GM12878 (cell line): ENCODE data around the gene PI4KA. TPM values are rescaled to one million over a fixed set of nuclear protein-coding genes. Genes with fewer than 3 reads are reported as not detected.
"Not testable (repeated sequence)": the region's sequence is repeated elsewhere in the genome, so short reads cannot be mapped to it uniquely, and the experiment has no call there.

ENCODE experiments used
- ATAC-seq: fragments of 200-7000 bp; cut with Tn5 transposase; 3 replicates; pipeline ENCODE4 v1.9.1; 2020; ENCODE audit warnings: mild to moderate bottlenecking, moderate library complexity
- BruUV-seq: library from RNA; stranded (reverse); fragments of 400-500 nt; replicated peaks from 2 replicates; lab custom pipeline; 2021; lab: Mats Ljungman, UMichigan
- CTCF ChIA-PET: fragments of 300-600 bp; sonication (Branson Sonifier 250); formaldehyde crosslinking; extraction: SDS; loops from one replicate; lab custom pipeline; 2021; ENCODE audit warnings: inconsistent platforms; lab: Yijun Ruan, JAX
- POLR2A ChIA-PET: fragments of 350-600 bp; formaldehyde crosslinking; extraction: SDS; loops from one replicate; lab custom pipeline; 2021; ENCODE audit warnings: inconsistent platforms; lab: Charles Lee
- RAD21 ChIA-PET: fragments of 300-600 bp; sonication (Branson Sonifier 250); formaldehyde crosslinking; loops from one replicate; lab custom pipeline; 2023; ENCODE audit warnings: antibody characterized with exemption; ENCODE audit not compliant: unreplicated experiment; lab: Charles Lee
- SMC1A ChIA-PET: fragments of 300-600 bp; sonication (Branson Sonifier 250); formaldehyde crosslinking; loops from one replicate; lab custom pipeline; 2023; ENCODE audit not compliant: unreplicated experiment, uncharacterized antibody; lab: Charles Lee
- DNase-seq: peaks from one replicate; pipeline ENCODE4 v3.0.0-alpha.2; 2011; ENCODE audit warnings: low read depth, low spot score
- FAIRE-seq: peaks from 3 replicates; lab custom pipeline; 2011; peaks lifted over from hg19 to GRCh38; lab: Jason Lieb, UNC
- H2AFZ ChIP-seq: 2 replicates; pipeline ENCODE4 v1.6.0; 2011; ENCODE audit warnings: low read depth, low read length, control low read depth; ENCODE audit not compliant: control insufficient read depth
- H3K27ac ChIP-seq: 2 replicates; pipeline ENCODE4 v1.5.1; 2011; ENCODE audit warnings: control low read depth; ENCODE audit not compliant: control insufficient read depth, insufficient read depth
- H3K27me3 ChIP-seq, 2 experiments: replicated peaks in 1 of 2; 2 replicates each; pipeline versions ENCODE4 v1.6.0 to v1.6.1; 2011; ENCODE audit warnings: low read length in 1 of 2; ENCODE audit not compliant: control insufficient read depth in 2 of 2, insufficient read depth in 2 of 2
- H3K36me3 ChIP-seq, 2 experiments: 2 replicates each; pipeline ENCODE4 v1.5.1; 2011; ENCODE audit warnings: low read length in 1 of 2; ENCODE audit not compliant: control insufficient read depth in 2 of 2, insufficient read depth in 2 of 2
- H3K4me1 ChIP-seq: 2 replicates; pipeline ENCODE4 v1.6.1; 2011; ENCODE audit warnings: mild to moderate bottlenecking, low read length, moderate library complexity, mixed read lengths; ENCODE audit not compliant: control insufficient read depth, insufficient read depth
- H3K4me2 ChIP-seq: 2 replicates; pipeline ENCODE4 v1.6.0; 2011; ENCODE audit warnings: control low read depth; ENCODE audit not compliant: control insufficient read depth, insufficient read depth
- H3K4me3 ChIP-seq: fragments of 200-600 bp; sonication (generic); 2 replicates; pipeline ENCODE4 v1.5.1; 2016
- H3K79me2 ChIP-seq: 2 replicates; pipeline ENCODE4 v1.6.0; 2011; ENCODE audit warnings: low read length; ENCODE audit not compliant: control insufficient read depth, insufficient read depth
- H3K9ac ChIP-seq: 2 replicates; pipeline ENCODE4 v1.8.0; 2011; ENCODE audit warnings: low read length, control low read depth, mixed read lengths; ENCODE audit not compliant: control insufficient read depth, insufficient read depth
- H3K9me3 ChIP-seq: replicated peaks from 3 replicates; pipeline ENCODE4 v1.5.1; 2011; ENCODE audit warnings: mild to moderate bottlenecking, low read length; ENCODE audit not compliant: control insufficient read depth, insufficient read depth
- H4K20me1 ChIP-seq: 2 replicates; pipeline ENCODE4 v1.6.0; 2011; ENCODE audit not compliant: control insufficient read depth, insufficient read depth
- BHLHE40 ChIP-seq, 2 experiments: fragments of 450-650 bp in 1 of 2; IDR thresholded peaks; 2 replicates each; pipeline ENCODE4 v1.6.1; 2011 to 2017; ENCODE audit warnings: low read depth in 2 of 2, borderline replicate concordance in 1 of 2, improper control_type of control experiment in 1 of 2, low read length in 1 of 2, mild to moderate bottlenecking in 1 of 2
- WGBS: methylation state at CpG from one replicate; pipeline ENCODE4 v1.1.6; 2016; ENCODE audit warnings: low lambda C conversion rate; ENCODE audit not compliant: insufficient replicate concordance, insufficient coverage; ENCODE audit errors: missing lambda C conversion rate; 5-methylcytosine and 5-hydroxymethylcytosine counted together
- in situ Hi-C: fragments of 300-500 bp; cut with MboI; formaldehyde crosslinking; loops from 9 replicates; pipeline ENCODE4 v1.14.3; 2018; ENCODE audit warnings: mixed read lengths
- intact Hi-C: fragments of 100-400 bp; cut with micrococcal nuclease; formaldehyde crosslinking; loops from one replicate; pipeline ENCODE4 v1.14.2; 2022; ENCODE audit not compliant: unreplicated experiment
- polyA plus RNA-seq, 11 experiments: library from polyadenylated mRNA; depleted of rRNA in 4 of 11; unstranded in 6 of 11; stranded (reverse) in 5 of 11; fragments of >200 nt; fragmentation: Nextera tagmentation in 4 of 11; fragmentation: Illumina TruSeq in 1 of 11; extraction: Ambion mirVana in 4 of 11; extraction: Trizol in 1 of 11; gene quantifications; 1 replicate in 1 of 11; 2 replicates in 10 of 11; pipeline versions ENCODE4 v1.2.1 to v1.2.3, GENCODE V29; 2011 to 2016; ENCODE audit warnings: inconsistent platforms in 2 of 11, missing spikeins in 2 of 11, low read depth in 1 of 11
- total RNA-seq, 4 experiments: library from RNA; depleted of rRNA in 3 of 4; stranded (reverse); fragments of >200 nt in 3 of 4; fragmentation: Illumina TruSeq in 1 of 4; extraction: Trizol in 1 of 4; gene quantifications; 2 replicates each; pipeline versions ENCODE4 v1.2.1 to v1.2.3, GENCODE V29; 2013 to 2021

The PI4KA gene
- total and polyA plus RNA-seq, 10 of the 15 experiments (the other 5 are each of a cell fraction or from before 2014, with no cell fraction given): 4.2 to 78.4 (median 42.1) TPM

- in situ Hi-C loops, FAIRE-seq: not testable (repeated sequence)
Observed at GRCh38 chr22:20692926-20693325, 165.7 kb downstream of the PI4KA start.

DNA sequence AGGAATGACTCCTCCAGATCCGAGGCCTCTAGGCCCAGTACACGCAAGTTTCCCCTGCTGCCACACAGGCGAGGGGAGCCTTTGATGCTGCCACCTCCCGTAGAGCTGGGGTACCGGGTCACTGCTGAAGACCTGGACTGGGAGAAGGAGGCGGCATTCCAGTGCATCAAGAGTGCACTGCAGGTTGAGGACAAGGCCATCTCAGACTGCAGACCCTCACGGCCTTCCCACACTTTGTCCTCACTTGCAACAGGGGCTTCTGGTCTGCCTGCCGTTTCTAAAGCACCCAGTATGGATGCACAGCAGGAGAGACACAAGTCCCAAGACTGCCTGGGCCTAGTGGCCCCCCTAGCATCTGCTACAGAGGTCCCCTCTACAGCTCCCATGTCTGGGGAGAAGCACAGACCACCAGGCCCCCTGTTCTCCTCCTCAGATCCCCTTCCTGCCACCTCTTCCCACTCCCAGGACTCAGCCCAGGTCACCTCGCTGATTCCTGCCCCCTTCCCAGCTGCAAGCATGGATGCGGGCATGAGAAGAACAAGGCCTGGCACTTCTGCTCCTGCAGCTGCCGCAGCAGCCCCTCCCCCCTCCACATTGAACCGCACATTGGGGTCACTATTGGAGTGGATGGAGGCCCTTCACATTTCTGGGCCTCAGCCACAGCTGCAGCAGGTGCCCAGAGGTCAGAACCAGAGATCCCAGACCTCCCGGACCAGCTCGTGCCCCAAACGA lies 167.9 kb downstream of the PI4KA start:
- POLR2A ChIA-PET, intact Hi-C loops, H3K36me3 ChIP-seq, ATAC-seq, H3K27me3 ChIP-seq, H3K4me2 ChIP-seq, SMC1A ChIA-PET, H3K27ac ChIP-seq, H4K20me1 ChIP-seq, H3K4me3 ChIP-seq, DNase-seq, BruUV-seq, FAIRE-seq, H3K79me2 ChIP-seq, H3K9ac ChIP-seq, CTCF ChIA-PET, H3K9me3 ChIP-seq, H2AFZ ChIP-seq, in situ Hi-C loops, H3K4me1 ChIP-seq: not testable (repeated sequence)
- 58% methylated on average over 14 of the region's 15 CpGs for WGBS
- RAD21 ChIA-PET: interaction anchor here (0.6 kb wide), 1 partner anchor 1007 kb away, joined by 3 read pairs; no protein-coding TSS in a partner anchor

More at GRCh38 chr22:20692926-20693325, 165.7 kb downstream of the PI4KA start:
- BruUV-seq, RAD21 ChIA-PET, H3K9me3 ChIP-seq, H3K36me3 ChIP-seq, CTCF ChIA-PET, H3K79me2 ChIP-seq, ATAC-seq, H3K4me3 ChIP-seq, intact Hi-C loops, H3K9ac ChIP-seq, H3K4me1 ChIP-seq, DNase-seq, H3K4me2 ChIP-seq, SMC1A ChIA-PET, POLR2A ChIA-PET, H4K20me1 ChIP-seq: not testable (repeated sequence)
- WGBS: 29% methylated on average over 6 of the region's 7 CpGs
- TF ChIP-seq BHLHE40 (IDR thresholded peaks at IDR 0.05; ENCODE audit: borderline replicate concordance in 1 of 2, low read depth in 2 of 2, low read length in 1 of 2): peak in 1 of 2 experiments; percentile 51; a peak in 1 of 4 replicates
- TF ChIP-seq, all 136 proteins: peak for 1; not testable (repeated sequence) for 135
- H3K27ac ChIP-seq, H3K27me3 ChIP-seq, H2AFZ ChIP-seq: not testable (repeated sequence)

- in situ Hi-C loops: loop anchor here (5.0 kb wide), 1 partner anchor 80 kb away; no protein-coding TSS in a partner anchor
- H4K20me1 ChIP-seq, H3K79me2 ChIP-seq, H3K9me3 ChIP-seq, intact Hi-C loops, BruUV-seq, ATAC-seq, SMC1A ChIA-PET, H3K27ac ChIP-seq, POLR2A ChIA-PET, H3K36me3 ChIP-seq, H2AFZ ChIP-seq, H3K27me3 ChIP-seq, H3K4me1 ChIP-seq, CTCF ChIA-PET, H3K9ac ChIP-seq, H3K4me3 ChIP-seq, H3K4me2 ChIP-seq, FAIRE-seq, DNase-seq: not testable (repeated sequence)
- WGBS: 82% methylated on average over 29 of the region's 29 CpGs
- RAD21 ChIA-PET: interaction anchor here (0.7 to 0.9 kb wide), 2 partner anchors 13 to 98 kb away, joined by 3 to 7 read pairs; no protein-coding TSS in a partner anchor
Observed at GRCh38 chr22:20687356-20688172, 171.0 kb downstream of the PI4KA start.
